Muscle of leg (tissue), 11 donors: ENCODE data around the gene ZBP1. TPM values are rescaled to one million over a fixed set of nuclear protein-coding genes. Genes with fewer than 3 reads are reported as not detected.

ENCODE experiments used
- DNase-seq: peaks from one replicate; pipeline ENCODE4 v3.0.0; 2013
- H3K27ac ChIP-seq: one replicate; pipeline ENCODE4 v1.5.1; 2013; ENCODE audit warnings: mild to moderate bottlenecking, low read length, control low read depth
- H3K27me3 ChIP-seq: one replicate; pipeline ENCODE4 v1.6.1; 2013; ENCODE audit warnings: low read length; ENCODE audit not compliant: control insufficient read depth, insufficient read depth
- H3K36me3 ChIP-seq: one replicate; pipeline ENCODE4 v1.6.1; 2013; ENCODE audit warnings: low read length; ENCODE audit not compliant: control insufficient read depth, insufficient read depth
- H3K4me1 ChIP-seq: one replicate; pipeline ENCODE4 v1.6.1; 2013; ENCODE audit warnings: low read length; ENCODE audit not compliant: control insufficient read depth, insufficient read depth
- H3K4me3 ChIP-seq: one replicate; pipeline ENCODE4 v1.5.1; 2013; ENCODE audit warnings: low read length, control low read depth
- H3K9me3 ChIP-seq: replicated peaks from 2 replicates; pipeline ENCODE4 v1.6.1; 2013; ENCODE audit warnings: low read depth, low read length; ENCODE audit not compliant: control insufficient read depth
- WGBS: methylation state at CpG from one replicate; pipeline ENCODE4 v1.1.5; 2013; ENCODE audit warnings: missing lambda C conversion rate; ENCODE audit not compliant: insufficient coverage; 5-methylcytosine and 5-hydroxymethylcytosine counted together
- polyA plus RNA-seq, 8 donors: library from polyadenylated mRNA; unstranded; fragments of 120-200 nt; gene quantifications; one replicate each; pipeline versions ENCODE4 v1.2.1 to v1.2.3, GENCODE V29; 2013; ENCODE audit warnings: inconsistent platforms in 1 of 8, low replicate concordance in 1 of 8; ENCODE audit not compliant: insufficient read length in 8 of 8, insufficient read depth in 1 of 8
- total RNA-seq: library from RNA; stranded (reverse); fragments of 120-200 nt; gene quantifications from one replicate; pipeline ENCODE4 v1.2.4, GENCODE V29; 2013

Gene ZBP1
- total and polyA plus RNA-seq, 9 donors: 0.04 to 0.18 (median 0.11) TPM; not detected in 3

- Histone ChIP-seq H3K36me3 (no peaks in the 10 kb centered on the region), H3K27me3 (no peaks in the 10 kb centered on the region), H3K9me3 (no peaks in the 10 kb centered on the region), H3K27ac (no peak overlapping the region), H3K4me1 (peaks cover 10% of the 10 kb centered on the region), H3K4me3 (no peak overlapping the region)
- DNase-seq: no peak
- WGBS: 41% methylated on average over 5 of the region's 10 CpGs
These were observed 22.2 kb downstream of the ZBP1 start for GRCh38 chr20:57598060-57598459.

GRCh38 chr20:57596998-57597939, 23.0 kb downstream of the ZBP1 start:
- WGBS: 16% methylated on average over 35 of the region's 39 CpGs
- no peaks in the 10 kb centered on the region for H3K27me3 ChIP-seq
- H3K4me3 ChIP-seq: no peak overlapping the region
- no peak overlapping the region for H3K27ac ChIP-seq
- peaks cover 10% of the 10 kb centered on the region for H3K4me1 ChIP-seq
- no peaks in the 10 kb centered on the region for H3K9me3 ChIP-seq
- no peaks in the 10 kb centered on the region for H3K36me3 ChIP-seq
- peak; percentile 67 for DNase-seq

GRCh38 chr20:57596358-57596757, 23.9 kb downstream of the ZBP1 start:
- H3K4me1 ChIP-seq: peaks cover 10% of the 10 kb centered on the region
- no peak overlapping the region for H3K4me3 ChIP-seq
- no peak overlapping the region for H3K27ac ChIP-seq
- 83% methylated on average over 8 of the region's 11 CpGs for WGBS
- H3K27me3 ChIP-seq: no peaks in the 10 kb centered on the region
- no peaks in the 10 kb centered on the region for H3K36me3 ChIP-seq
- DNase-seq: no peak
- H3K9me3 ChIP-seq: no peaks in the 10 kb centered on the region

- no peak overlapping the region for H3K4me3 ChIP-seq
- DNase-seq: peak; percentile 16
- no peaks in the 10 kb centered on the region for H3K9me3 ChIP-seq
- no peaks in the 10 kb centered on the region for H3K27me3 ChIP-seq
- H3K27ac ChIP-seq: no peak overlapping the region
- H3K36me3 ChIP-seq: no peaks in the 10 kb centered on the region
- 81% methylated on average over 23 of the region's 25 CpGs for WGBS
- peaks cover 10% of the 10 kb centered on the region for H3K4me1 ChIP-seq
These were observed 24.9 kb downstream of the ZBP1 start for GRCh38 chr20:57595041-57596030.

- no peak overlapping the region for H3K4me3 ChIP-seq
- DNase-seq: peak; percentile 56
- WGBS: 45% methylated on average over 14 of the region's 27 CpGs
- H3K27me3 ChIP-seq: no peaks in the 10 kb centered on the region
- no peaks in the 10 kb centered on the region for H3K9me3 ChIP-seq
- peaks cover 10% of the 10 kb centered on the region for H3K4me1 ChIP-seq
- H3K36me3 ChIP-seq: no peaks in the 10 kb centered on the region
- H3K27ac ChIP-seq: no peak overlapping the region
These were observed 25.9 kb downstream of the ZBP1 start for GRCh38 chr20:57594092-57594951.

- WGBS: 38% methylated on average over 15 of the region's 17 CpGs
- H3K27me3 ChIP-seq: peaks cover 3% of the 10 kb centered on the region
- H3K9me3 ChIP-seq: no peaks in the 10 kb centered on the region
- peaks cover 10% of the 10 kb centered on the region for H3K4me1 ChIP-seq
- H3K4me3 ChIP-seq: no peak overlapping the region
- H3K27ac ChIP-seq: no peak overlapping the region
- peak; percentile 23 for DNase-seq
- no peaks in the 10 kb centered on the region for H3K36me3 ChIP-seq
These were observed 26.9 kb downstream of the ZBP1 start for GRCh38 chr20:57593134-57593886.

GRCh38 chr20:57592263-57593092, 27.7 kb downstream of the ZBP1 start:
- peaks cover 3% of the 10 kb centered on the region for H3K27me3 ChIP-seq
- 86% methylated on average over 21 of the region's 22 CpGs for WGBS
- peaks cover 10% of the 10 kb centered on the region for H3K4me1 ChIP-seq
- no peak overlapping the region for H3K4me3 ChIP-seq
- no peak for DNase-seq
- H3K9me3 ChIP-seq: peaks cover 4% of the 10 kb centered on the region
- H3K36me3 ChIP-seq: no peaks in the 10 kb centered on the region
- no peak overlapping the region for H3K27ac ChIP-seq

- Histone ChIP-seq H3K27ac (no peak overlapping the region), H3K4me1 (peaks cover 4% of the 10 kb centered on the region), H3K4me3 (no peak overlapping the region), H3K9me3 (peaks cover 4% of the 10 kb centered on the region), H3K27me3 (peaks cover 3% of the 10 kb centered on the region), H3K36me3 (no peaks in the 10 kb centered on the region)
- WGBS: 71% methylated on average over 8 of the region's 15 CpGs
- no peak for DNase-seq
These were observed 28.7 kb downstream of the ZBP1 start for GRCh38 chr20:57591289-57592229.
